Keratinocyte (primary cell): ENCODE measurements around the gene PADI4. TPM values are rescaled to one million over a fixed set of nuclear protein-coding genes. Genes with fewer than 3 reads are reported as not detected.

Source experiments
- DNase-seq: peaks from one replicate; pipeline ENCODE4 v3.0.0-alpha.2; 2011; ENCODE audit warnings: low read depth, missing footprints, low spot score
- FAIRE-seq: peaks from 2 replicates; lab custom pipeline; 2011; peaks lifted over from hg19 to GRCh38; lab: Jason Lieb, UNC
- H2AFZ ChIP-seq: 2 replicates; pipeline ENCODE4 v1.6.0; 2012; ENCODE audit warnings: low read length, control low read depth, inconsistent platforms; ENCODE audit not compliant: control insufficient read depth
- H3K27ac ChIP-seq: 2 replicates; pipeline ENCODE4 v1.5.1; 2011; ENCODE audit warnings: low read length; ENCODE audit not compliant: control insufficient read depth, insufficient read depth
- H3K27me3 ChIP-seq: 3 replicates; pipeline ENCODE4 v1.6.0; 2011; ENCODE audit warnings: low read length; ENCODE audit not compliant: control insufficient read depth, insufficient read depth; ENCODE audit errors: extremely low read depth
- H3K36me3 ChIP-seq, 2 experiments: 2 replicates in 1 of 2; 3 replicates in 1 of 2; pipeline ENCODE4 v1.5.1; 2011; ENCODE audit warnings: low read length in 2 of 2, mild to moderate bottlenecking in 1 of 2; ENCODE audit not compliant: control insufficient read depth in 2 of 2, insufficient read depth in 2 of 2; ENCODE audit errors: extremely low read depth in 1 of 2
- H3K4me1 ChIP-seq: 3 replicates; pipeline ENCODE4 v1.5.1; 2011; ENCODE audit warnings: low read length; ENCODE audit not compliant: control insufficient read depth, insufficient read depth; ENCODE audit errors: extremely low read depth
- H3K4me2 ChIP-seq: 3 replicates; pipeline ENCODE4 v1.6.0; 2011; ENCODE audit warnings: low read depth, low read length; ENCODE audit not compliant: control insufficient read depth, insufficient read depth; ENCODE audit errors: extremely low read depth
- H3K4me3 ChIP-seq, 3 experiments: fragments of 200-600 bp in 1 of 3; sonication (generic) in 1 of 3; 2 replicates in 2 of 3; 3 replicates in 1 of 3; pipeline ENCODE4 v1.5.1; 2011 to 2016; ENCODE audit warnings: low read length in 3 of 3, mild to moderate bottlenecking in 3 of 3, control low read depth in 2 of 3, inconsistent platforms in 1 of 3, low read depth in 1 of 3, mixed read lengths in 1 of 3, mixed run types in 1 of 3, moderate library complexity in 1 of 3; ENCODE audit not compliant: control insufficient read depth in 2 of 3, insufficient read depth in 2 of 3; ENCODE audit errors: extremely low read depth in 1 of 3
- H3K79me2 ChIP-seq: 2 replicates; pipeline ENCODE4 v1.6.0; 2012; ENCODE audit warnings: low read length; ENCODE audit not compliant: control insufficient read depth, insufficient read depth
- H3K9ac ChIP-seq: 3 replicates; pipeline ENCODE4 v1.6.0; 2011; ENCODE audit warnings: low read length; ENCODE audit not compliant: control insufficient read depth, insufficient read depth; ENCODE audit errors: extremely low read depth
- H3K9me1 ChIP-seq: 3 replicates; pipeline ENCODE4 v1.6.0; 2011; ENCODE audit warnings: low read length; ENCODE audit not compliant: control insufficient read depth, insufficient read depth; ENCODE audit errors: extremely low read depth
- H3K9me3 ChIP-seq: 2 replicates; pipeline ENCODE4 v1.5.1; 2012; ENCODE audit warnings: low read depth, low read length; ENCODE audit not compliant: control insufficient read depth
- H4K20me1 ChIP-seq: 3 replicates; pipeline ENCODE4 v1.6.0; 2011; ENCODE audit warnings: low read length; ENCODE audit not compliant: control insufficient read depth, insufficient read depth; ENCODE audit errors: extremely low read depth
- EZH2 ChIP-seq: IDR thresholded peaks from one replicate; pipeline ENCODE4 v1.6.1; 2012; ENCODE audit warnings: inconsistent platforms, mild to moderate bottlenecking, low read length, moderate library complexity
- dilution Hi-C: fragments of 300-500 bp; cut with MboI; formaldehyde crosslinking; loops from one replicate; pipeline ENCODE4 v1.7.0; 2020; ENCODE audit warnings: low sequenced_read_pairs; ENCODE audit not compliant: extremely low pct_ligation_motif_present
- polyA plus RNA-seq, 5 experiments: library from polyadenylated mRNA; depleted of rRNA in 3 of 5; stranded (reverse) in 3 of 5; stranded (forward) in 1 of 5; unstranded in 1 of 5; fragments of >200 nt; gene quantifications; 1 replicate in 1 of 5; 2 replicates in 3 of 5; 3 replicates in 1 of 5; pipeline versions ENCODE4 v1.2.1 to v1.2.3, GENCODE V29; 2011 to 2012; ENCODE audit warnings: missing spikeins in 2 of 5, low read depth in 1 of 5, low replicate concordance in 1 of 5
- TF ChIP-seq, protein P1 (sequence below), 3 experiments: IDR thresholded peaks in 1 of 3; conservative IDR thresholded peaks in 1 of 3; optimal IDR thresholded peaks in 1 of 3; 2 replicates in 2 of 3; 3 replicates in 1 of 3; pipeline versions ENCODE3 to v1.5.1; 2011; ENCODE audit warnings: low read length in 3 of 3, mild to moderate bottlenecking in 3 of 3, moderate library complexity in 2 of 3, control low read depth in 1 of 3, inconsistent platforms in 1 of 3; ENCODE audit not compliant: insufficient read depth in 2 of 3; ENCODE audit errors: extremely low read depth in 1 of 3

Gene PADI4
- polyA plus RNA-seq, 1 donor (not counting 4 experiments of a cell fraction or from before 2014, with no cell fraction given) = 0.03 TPM

DNA sequence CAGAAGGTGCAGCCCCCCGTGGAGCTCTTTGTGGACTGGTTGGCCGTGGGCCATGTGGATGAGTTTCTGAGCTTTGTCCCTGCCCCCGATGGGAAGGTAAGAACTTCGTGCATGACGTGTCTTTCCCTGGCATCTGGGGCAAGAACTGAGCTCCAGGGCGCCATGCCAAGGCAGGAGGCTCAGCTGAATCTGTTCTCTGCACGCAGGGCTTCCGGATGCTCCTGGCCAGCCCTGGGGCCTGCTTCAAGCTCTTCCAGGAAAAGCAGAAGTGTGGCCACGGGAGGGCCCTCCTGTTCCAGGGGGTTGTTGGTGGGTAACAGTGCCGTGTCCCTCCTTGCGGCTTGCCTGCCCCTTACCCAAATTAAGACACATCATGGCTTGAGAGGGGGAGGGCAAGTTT is 31.4 kb upstream of the PADI4 start:
- no peaks in the 10 kb centered on the region for H3K36me3 ChIP-seq
- TF ChIP-seq, protein P1, sequence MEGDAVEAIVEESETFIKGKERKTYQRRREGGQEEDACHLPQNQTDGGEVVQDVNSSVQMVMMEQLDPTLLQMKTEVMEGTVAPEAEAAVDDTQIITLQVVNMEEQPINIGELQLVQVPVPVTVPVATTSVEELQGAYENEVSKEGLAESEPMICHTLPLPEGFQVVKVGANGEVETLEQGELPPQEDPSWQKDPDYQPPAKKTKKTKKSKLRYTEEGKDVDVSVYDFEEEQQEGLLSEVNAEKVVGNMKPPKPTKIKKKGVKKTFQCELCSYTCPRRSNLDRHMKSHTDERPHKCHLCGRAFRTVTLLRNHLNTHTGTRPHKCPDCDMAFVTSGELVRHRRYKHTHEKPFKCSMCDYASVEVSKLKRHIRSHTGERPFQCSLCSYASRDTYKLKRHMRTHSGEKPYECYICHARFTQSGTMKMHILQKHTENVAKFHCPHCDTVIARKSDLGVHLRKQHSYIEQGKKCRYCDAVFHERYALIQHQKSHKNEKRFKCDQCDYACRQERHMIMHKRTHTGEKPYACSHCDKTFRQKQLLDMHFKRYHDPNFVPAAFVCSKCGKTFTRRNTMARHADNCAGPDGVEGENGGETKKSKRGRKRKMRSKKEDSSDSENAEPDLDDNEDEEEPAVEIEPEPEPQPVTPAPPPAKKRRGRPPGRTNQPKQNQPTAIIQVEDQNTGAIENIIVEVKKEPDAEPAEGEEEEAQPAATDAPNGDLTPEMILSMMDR (optimal IDR thresholded peaks at IDR 0.05 in 1 of 3, IDR thresholded peaks at IDR 0.05 in 1 of 3, conservative IDR thresholded peaks at IDR 0.05 in 1 of 3; ENCODE audit: extremely low read depth in 1 of 3, insufficient read depth in 2 of 3, low read length in 3 of 3) = peak in 1 of 3 experiments; percentile 76
- TF ChIP-seq EZH2 = no peak
- H3K4me3 ChIP-seq = no peak overlapping the region
- no peaks in the 10 kb centered on the region for H3K9me3 ChIP-seq
- peaks cover 24% of the 10 kb centered on the region for H3K4me1 ChIP-seq
- FAIRE-seq (peak; percentile 99), DNase-seq (peak; percentile 82)
- no peaks in the 10 kb centered on the region for H4K20me1 ChIP-seq
- H3K4me2 ChIP-seq = peak overlapping the region; percentile 44
- no peaks in the 10 kb centered on the region for H3K9me1 ChIP-seq
- no peaks in the 10 kb centered on the region for H3K27me3 ChIP-seq
- H2AFZ ChIP-seq = peak overlapping the region; percentile 42
- dilution Hi-C loops = no loop called here
- no peaks in the 10 kb centered on the region for H3K79me2 ChIP-seq
- peak overlapping the region; percentile 21 for H3K27ac ChIP-seq
- peak overlapping the region; percentile 28 for H3K9ac ChIP-seq

DNA sequence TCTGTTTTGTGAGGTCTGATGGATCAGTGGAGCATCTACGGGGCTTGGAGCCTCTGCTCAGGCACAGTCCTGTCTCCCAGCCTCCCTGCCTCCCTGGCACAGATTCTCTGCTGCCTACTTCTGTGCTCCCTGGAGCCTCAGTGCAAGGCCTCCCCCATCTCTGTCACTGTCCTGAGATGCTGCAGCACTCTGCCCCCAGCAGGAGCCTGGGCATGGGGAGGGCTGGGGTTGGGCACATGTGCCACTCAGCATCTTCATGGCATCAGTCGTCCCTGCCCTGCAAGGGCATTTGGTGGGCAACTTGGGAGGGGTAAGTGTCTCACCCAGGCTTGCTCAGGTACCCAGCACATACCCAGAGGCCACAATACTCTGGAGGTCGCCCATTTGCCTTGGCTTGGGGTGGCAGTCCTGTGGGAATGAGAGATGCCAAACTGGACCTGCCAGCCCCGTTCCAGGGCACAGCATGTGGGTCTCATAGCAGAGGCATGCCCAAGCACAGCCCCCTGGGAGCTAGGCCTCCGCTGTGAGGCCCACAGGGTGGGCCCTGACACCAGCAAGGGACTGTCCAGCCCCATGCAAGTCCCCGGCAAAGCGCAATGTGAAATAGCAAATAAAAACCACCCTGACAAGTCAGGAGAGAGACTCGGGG is 30.4 kb upstream of the PADI4 start:
- Histone ChIP-seq H3K9me1 (no peaks in the 10 kb centered on the region), H3K79me2 (no peaks in the 10 kb centered on the region), H4K20me1 (no peaks in the 10 kb centered on the region), H3K27ac (no peak overlapping the region), H3K9ac (no peak overlapping the region), H3K4me2 (no peak overlapping the region), H3K9me3 (no peaks in the 10 kb centered on the region), H3K27me3 (no peaks in the 10 kb centered on the region), H2AFZ (no peak overlapping the region), H3K4me1 (peaks cover 31% of the 10 kb centered on the region), H3K4me3 (no peak overlapping the region), H3K36me3 (no peaks in the 10 kb centered on the region)
- dilution Hi-C loops = no loop called here
- no peak for FAIRE-seq
- TF ChIP-seq, protein P1 (optimal IDR thresholded peaks at IDR 0.05 in 1 of 3, IDR thresholded peaks at IDR 0.05 in 1 of 3, conservative IDR thresholded peaks at IDR 0.05 in 1 of 3; ENCODE audit: extremely low read depth in 1 of 3, insufficient read depth in 2 of 3, low read length in 3 of 3) = no peak
- TF ChIP-seq EZH2 = no peak
- no peak for DNase-seq
